CD4-positive, alpha-beta T cell treated with Interleukin-6 at 100 ng/mL for 8 hours (primary cell): Measurements from ENCODE around the gene SPG11.
"Not testable (repeated sequence)": the region's sequence is repeated elsewhere in the genome, so short reads cannot be mapped to it uniquely, and the experiment has no call there.

Experiments used
- DNase-seq: peaks from one replicate; pipeline ENCODE4 v3.0.0-alpha.2; 2020; ENCODE audit warnings: mixed read lengths, low spot score

The SPG11 gene

DNA sequence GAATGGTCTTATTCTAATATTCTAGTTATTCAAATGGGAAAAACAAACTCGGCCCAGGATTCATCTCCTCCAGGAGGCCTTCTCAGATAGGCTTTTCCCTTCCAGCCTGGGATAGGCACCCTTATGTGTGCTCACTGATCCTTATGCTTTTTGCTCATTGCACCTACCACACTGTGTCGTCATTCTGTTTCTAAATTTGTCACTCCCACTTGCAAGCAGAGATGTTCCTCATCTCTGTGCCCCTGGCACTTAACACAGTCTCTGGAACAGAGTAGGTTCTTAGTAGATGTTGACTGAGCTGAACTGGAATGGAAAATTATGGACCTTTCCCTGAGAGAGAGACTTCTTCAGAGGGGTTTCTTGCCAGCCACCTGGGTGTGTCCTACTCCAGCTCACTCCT is 18.7 kb upstream of the SPG11 start:
- no peak for DNase-seq

DNA sequence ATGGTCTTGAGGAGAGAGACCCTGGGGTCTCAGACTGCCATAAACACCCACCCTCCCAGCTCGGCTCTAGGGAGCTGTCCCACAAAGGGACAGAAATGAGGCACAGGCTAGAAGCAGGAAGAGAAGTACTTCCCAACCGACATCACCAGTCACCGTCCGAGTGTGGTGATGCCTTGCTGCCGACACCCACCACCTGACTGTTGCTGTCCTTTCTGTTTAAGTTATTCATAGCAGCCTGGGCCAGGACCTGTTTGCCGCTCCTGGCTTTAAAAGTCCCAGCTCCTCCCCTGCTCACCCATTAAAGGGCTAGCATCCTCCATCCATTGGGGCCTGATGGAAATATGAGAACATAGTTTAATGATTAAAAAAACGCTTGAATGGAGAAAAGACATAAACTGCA is 13.2 kb upstream of the SPG11 start:
- DNase-seq = peak; percentile 28

DNA sequence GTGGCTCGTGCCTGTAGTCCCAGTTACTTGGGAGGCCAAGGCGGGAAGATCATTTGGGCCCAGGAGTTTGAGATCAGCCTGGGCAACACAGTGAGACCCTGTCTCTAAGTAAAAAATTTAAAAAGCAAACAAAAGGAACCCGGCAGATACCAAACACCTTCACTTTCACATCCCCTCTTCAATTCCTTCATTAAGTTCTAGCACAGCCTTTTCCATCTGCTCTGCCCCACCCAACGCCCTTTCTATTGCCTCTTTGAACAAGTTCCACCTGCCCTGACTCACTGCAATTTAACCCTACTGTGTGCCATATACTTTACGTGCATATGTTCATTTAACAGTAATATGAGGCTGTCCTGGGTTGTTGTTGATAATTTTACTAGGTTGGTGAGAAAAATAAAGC is 12.4 kb upstream of the SPG11 start:
- no peak for DNase-seq

DNA sequence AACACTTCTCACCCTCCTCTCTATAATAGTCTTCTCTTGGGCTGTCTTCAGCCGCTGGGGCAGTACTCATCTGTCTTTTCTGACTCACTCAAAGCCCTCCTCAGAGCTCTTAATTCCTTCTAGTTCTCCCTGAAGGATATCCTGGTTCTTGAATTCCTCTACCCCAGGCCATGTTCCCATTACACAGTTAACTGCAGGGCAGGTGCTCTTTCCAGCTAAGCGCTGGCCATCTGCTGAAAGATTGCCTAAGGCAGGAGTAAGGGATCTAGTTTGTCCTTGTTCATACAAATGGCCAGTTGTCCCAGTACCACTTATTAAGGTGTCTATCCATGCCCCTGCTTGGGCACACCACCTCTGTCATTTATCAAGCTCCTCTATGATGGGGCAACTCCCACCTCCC is 10.2 kb upstream of the SPG11 start:
- DNase-seq = no peak

DNA sequence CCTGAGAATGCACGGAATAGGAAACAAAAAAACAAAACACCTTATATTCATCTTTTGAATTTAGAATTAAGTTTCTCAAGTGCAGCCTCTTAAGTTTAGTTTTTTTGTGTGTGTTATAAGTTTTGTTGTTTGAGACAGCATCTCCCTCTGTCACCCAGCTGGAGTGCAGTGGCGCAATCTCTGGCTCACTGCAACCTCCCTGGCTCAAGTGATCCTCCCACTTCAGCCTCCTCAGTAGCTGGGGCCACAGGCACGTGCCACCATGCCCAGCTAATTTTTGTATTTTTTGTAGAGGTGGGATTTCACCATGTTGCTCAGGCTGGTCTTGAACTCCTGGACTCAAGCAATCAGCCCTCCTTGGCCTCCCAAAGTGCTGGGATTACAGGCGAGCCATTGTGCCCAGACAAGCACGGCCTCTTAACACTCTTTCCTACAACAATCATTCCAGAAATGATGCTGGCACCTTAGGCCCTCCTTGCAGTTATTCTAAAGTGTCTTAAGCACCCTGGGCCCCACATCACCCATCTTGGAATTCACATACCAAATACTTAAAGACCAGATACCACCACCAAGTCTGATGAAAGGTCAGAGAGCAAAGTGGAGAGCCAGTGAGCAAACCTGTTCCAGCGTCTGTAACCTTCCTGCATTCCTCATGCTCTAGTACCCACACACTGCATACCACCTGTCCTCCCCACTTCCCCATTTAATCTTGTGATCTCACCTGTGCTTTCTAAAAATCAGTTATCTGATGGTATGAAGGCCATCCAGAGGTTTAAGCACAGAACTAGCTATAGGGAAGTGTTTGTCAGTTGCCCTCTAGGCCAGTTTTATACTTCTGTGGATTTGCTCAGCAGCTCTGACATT is 6.9 kb upstream of the SPG11 start:
- DNase-seq = no peak

DNA sequence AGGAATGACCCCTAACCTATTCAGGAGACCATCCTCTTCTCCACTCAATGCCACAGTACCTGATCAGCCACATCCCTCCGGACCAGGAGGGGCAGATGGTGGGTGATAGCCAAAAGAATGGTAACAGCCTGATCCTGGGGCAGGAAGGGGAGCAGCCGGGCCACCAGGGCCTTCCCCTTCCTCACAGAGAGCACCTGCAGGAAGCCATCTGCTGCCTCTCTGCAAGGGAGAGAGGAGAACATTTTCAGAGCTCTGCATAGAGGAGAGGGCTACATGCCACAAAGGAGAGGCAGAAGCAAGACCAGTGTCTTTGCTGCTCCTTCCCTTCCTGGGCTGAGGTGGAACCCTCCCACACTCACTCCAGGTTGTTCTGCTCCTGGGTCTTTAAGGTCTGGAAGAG is 5.5 kb upstream of the SPG11 start:
- DNase-seq = peak; percentile 38

DNA sequence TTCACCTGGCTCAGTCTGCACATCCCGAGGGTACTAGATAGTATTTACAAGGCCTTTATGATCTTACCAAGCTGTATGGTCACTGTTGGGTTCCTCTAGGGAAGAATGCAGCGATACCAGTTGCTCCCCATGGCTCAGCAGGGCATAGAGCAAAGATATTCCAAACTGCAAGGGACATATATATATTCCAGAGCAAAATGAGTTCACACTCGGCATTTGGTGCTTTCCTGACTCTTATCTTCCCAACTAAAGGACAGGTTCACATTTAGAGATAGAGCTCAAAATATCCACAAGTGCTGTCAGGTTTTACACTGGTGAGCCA is 3.5 kb upstream of the SPG11 start:
- no peak for DNase-seq

DNA sequence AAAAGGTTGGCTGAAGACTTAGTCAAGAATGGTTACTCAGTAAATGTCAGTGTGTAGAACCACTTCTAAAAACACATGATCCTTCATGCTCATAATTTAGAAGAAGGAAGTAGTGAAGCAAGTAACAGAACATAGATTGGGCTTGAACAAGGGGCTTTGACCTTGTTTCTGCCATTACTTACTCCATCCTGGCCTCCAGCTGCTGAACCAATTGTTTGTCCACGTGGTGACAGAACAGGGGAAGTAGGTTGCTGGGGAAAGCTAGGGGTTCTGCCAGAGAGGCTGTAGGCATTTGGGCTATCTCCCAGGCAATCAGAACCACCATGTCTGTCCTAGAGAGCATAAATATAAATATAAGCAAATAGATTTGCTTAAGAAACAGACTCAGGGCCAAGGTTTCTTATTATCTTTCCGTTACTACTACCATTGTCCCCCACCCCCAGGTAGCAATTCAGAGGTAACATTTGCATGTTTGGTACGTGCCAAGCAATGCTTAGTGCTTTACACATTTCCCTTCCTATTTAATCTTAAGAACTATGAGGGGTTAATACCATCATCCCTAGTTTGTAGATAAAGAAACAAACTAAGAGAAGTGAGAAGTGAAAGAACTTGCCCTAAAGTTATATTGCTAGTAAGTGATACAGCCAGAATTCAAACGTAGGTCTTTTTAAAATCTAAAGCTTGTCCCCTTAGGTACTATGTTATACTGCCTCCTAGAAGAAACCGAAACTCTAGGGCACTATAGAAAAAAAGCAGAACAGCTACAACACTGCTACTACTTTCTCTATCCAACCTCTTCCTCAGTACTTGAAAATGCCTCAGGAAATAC is 3.0 kb upstream of the SPG11 start:
- DNase-seq = no peak

DNA sequence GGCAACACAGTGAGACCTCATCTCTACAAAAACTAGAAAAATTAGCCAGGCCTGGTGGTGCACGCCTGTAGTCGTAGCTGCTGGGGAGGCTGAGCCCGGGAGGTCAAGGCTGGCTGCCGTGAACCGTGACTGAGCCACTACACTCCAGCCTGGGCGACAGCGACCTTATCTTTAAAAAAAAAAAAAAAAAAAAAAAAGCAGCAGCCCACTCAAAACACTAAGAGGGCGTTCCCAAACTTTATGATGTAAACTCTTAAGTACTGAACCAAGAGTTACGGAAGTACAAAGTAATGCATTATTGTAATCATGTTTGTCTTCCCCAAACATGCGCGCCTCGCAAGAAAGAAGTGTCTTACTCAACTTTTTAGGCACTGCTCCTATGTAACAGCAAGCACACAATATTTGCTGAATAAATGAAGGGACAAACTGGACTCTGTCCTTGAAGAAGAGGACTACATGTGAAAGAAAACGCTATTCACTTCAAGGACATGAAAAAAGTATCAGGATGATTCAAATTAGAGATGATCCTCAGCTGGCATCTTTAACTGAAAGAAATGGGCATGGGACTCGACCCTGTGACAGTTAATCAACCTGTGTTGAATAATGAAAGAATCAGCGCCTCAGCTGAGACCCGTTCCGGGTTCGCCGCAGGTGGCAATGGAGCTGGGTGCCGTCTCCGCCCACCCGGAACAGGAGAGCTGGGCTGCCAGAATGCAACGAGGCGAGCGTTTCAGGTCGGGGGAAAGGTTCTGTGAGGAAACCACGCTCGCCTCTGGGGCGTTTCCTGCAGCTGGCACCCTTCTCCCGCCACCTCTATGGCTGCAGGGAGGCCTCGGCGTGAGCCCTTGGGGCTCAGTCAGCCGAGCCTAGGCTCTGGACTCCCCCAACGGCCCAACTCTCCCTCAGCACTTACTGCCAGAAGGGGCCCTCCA is 718 bp downstream of the SPG11 start:
- DNase-seq = peak; percentile 85

DNA sequence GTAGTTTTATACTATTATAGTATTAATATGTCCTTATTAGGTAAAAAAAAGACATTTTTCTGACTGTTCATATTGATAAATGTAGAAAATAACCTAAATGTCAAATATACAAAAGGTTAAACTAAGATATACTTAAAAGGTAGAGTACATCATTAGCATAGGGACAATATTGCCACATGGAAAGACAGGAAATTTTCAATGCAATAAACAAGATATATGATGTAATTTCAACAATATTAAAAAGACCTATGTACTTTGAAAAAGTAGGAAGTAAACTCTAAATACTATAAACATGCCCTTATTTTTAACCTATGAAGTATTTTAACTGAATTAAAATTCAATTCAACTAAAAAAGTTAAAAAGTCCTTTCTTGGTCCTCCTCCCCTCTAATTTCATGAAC is 1.9 kb downstream of the SPG11 start:
- DNase-seq = no peak

DNA sequence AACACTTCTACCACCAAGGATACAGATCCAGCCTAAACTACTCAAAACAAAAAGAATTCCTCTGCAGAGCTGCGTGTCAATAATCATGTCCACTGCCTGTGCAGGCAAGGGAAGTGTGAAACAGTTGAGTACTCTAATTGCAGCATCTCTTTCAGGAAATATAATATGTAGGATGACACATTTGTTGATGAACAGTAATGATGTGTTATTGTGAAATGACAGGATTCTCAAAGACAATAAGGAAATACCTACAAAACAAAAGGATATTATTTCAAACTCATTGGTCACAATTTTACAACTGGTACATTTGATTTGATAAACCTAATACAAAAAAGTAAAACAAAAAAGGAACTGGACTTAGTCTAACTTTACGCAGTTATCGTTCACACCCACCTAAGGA is 4.4 kb downstream of the SPG11 start:
- no peak for DNase-seq

DNA sequence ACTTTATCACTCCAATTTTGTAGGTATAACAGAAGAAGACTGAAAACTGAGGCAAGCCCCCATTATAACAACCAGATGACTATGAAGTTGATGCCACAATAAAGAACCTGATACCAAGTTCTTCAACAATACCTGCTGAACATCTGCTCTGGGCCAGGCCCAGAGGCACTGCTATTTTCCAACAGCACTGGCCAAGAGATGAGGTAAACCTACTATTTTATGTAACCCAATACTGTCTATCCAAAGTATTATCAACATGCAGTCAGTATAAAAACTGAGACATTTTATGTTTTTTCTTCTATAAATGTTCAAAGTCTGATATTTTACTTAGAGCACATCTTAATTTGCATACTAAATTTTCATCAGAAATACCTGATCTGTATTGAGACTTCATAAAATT is 6.1 kb downstream of the SPG11 start:
- no peak for DNase-seq

DNA sequence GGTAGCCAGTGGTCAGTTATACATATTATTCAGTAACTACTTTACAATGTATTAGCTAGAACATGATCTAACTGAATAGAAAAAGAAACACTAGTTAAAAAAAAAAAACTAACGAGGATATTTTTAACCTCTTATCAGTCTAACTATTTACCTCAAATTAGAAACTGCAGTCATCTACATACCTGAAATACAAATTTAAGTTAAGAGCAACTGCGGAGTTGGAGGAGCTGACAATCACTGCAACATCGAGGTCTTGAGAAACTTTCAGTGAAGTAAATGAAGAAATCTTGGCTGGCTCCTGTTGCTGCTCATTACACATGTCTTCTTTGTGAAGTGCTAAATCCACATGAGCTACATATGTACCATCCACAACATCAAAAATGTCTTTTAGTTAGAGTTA is 6.5 kb downstream of the SPG11 start:
- DNase-seq = no peak

DNA sequence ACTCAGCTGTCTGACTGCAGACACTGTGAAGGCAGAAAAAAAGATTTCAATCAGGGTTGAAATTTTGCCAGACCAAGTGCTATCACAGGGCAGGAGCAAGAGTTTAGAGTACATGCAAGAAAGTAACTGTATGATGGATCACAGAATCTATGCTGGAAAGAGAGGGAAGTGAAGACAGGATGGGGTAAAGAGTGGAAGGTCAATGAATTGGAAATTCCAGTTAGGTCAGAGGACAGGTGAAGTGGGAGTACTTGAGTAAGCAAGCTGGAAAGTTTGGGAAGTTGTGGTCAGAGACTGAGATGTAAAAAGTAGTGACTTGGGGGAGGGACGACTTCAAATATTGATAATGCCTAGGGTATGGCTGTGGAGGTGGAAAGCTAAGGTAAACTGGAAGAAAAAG is 7.2 kb downstream of the SPG11 start:
- DNase-seq = no peak

DNA sequence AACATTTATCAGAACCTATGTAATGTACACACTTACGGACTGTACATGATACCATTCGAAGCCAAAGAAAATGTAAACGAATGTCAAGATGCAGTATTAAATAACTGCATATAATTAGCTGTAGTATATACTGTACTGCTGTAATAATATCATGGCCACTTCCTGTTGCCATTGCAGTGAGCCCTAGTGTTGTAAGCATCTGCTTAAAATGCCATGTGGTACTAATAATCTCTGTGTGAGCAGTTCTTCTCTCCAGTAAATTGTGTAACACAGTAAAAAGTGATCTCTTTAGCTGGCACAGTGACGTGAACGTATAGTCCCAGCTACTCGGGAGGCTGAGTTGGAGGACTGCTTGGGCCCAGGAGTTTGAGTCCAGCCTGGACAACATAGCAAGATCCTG is 8.6 kb downstream of the SPG11 start:
- no peak for DNase-seq

DNA sequence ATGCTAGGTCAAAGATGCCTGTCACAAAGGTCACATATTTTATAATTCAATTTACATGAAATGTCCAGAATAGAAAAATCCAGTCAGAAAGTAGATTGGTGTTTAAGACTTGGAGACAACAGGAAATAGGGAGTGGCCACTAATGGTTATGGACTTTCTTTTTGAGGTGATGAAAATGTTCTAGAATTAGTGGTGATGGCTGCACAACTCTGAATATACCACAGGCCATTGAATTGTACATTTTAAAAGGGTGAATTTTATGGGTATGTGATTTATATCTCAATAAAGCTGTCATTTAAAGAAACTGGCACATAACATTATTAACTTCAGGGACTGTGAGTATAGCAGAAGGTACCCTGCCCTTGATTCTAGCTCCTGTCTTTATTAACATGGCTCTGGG is 15.8 kb downstream of the SPG11 start:
- DNase-seq = no peak

DNA sequence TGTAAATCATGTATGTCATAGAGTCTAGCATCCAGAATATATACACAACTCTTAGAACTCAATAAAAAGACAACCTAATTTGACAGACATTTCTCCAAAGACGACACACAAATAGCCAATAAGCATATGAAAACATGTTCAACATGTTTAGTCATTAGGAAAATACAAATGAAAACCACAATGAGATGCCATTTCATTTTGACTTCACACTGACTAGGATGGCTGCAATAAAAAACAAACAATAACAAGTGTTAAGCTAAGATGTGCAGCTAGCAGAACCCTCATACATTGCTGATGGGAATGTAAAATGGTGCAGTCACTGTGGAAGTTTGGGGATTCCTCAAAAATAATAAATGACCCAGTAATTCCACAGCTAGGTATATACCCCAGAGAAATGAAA is 16.4 kb downstream of the SPG11 start:
- DNase-seq = no peak

DNA sequence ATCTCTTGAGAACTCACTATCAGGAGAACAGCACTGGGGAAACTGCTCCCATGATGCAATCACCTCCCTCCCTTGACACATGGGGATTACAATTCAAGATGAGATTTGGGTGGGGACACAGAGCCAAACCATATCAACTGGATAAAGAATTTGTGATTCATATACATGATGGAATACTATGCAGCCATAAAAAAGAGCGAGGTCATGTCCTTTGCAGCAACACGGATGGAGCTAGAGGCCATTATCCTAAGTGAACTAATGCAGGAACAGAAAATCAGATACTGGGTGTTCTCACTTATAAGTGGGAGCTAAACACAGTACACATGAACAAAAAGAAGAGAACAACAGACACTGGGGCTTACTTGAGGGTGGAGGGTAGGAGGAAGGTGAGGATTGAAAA is 17.0 kb downstream of the SPG11 start:
- no peak for DNase-seq

DNA sequence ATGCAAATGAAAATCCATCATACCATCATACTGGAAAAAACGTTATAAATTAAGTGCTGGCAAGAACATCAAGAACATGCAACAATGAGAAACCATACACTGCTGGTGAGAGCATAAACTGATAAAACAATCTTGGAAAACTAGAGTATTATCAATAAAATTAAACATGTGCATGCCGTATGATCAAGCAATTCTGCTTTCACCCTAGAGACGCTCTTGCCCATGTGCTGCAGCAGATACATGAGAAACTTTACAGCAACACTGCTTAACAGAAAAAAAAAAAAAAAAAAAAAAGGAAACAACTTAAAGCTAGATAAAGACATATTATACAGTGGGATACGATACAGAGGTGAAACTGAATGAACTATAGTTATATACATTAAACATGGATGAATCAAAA is 21.8 kb downstream of the SPG11 start:
- no peak for DNase-seq

DNA sequence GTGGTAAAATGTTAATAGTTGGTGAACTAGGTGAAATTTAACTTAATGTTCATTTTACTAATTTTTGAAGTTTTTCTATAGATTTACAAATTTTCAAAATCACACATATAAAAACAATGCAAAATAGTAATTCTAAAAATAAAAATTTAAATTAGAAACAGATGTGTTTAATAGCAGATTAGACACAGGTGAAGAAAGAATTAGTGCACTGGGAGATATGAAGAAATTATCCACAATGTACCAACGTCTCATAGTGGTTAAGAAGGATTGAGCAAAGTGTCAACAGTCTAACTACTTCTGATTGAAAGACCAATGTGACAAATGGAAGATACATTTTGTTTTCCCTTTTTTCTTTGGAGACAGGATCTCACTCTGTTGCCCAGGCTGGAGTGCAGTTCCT is 26.5 kb downstream of the SPG11 start:
- no peak for DNase-seq

DNA sequence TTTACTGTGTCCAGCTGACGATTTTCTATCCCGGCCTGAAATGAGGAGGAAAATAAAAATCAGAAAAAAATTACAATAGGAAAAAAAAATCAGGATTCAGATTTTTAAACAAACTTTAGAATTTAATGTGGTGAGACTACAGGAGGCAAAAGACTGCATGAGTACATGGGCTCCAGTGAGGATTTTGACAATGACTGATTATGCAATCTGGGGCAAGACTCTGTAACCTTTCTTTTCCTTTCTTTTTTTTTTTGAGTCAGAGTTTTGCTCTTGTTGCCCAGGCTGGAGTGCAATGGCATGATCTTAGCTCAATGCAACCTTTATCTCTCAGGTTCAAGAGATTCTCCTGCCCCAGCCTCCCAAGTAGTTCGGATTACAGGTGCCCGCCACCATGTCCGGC is 29.9 kb downstream of the SPG11 start:
- no peak for DNase-seq

DNA sequence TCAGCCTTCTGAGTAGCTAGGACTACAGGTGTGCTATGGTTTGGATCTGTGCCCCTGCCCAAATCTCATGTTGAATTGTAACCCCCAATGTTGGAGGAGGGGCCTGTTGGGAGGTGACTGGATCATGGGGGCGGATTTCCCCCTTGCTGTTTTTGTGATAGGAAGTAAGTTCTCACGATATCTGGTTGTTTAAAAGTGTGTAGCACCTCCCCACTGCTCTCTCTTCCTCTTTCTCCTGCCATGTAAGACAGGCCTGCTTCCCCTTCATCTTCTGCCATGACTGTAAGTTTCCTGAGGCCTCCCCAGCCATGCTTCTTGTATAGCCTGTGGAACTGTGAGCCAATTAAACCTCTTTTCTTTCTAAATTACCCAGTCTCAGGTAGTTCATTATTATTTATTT is 38.2 kb downstream of the SPG11 start:
- not testable (repeated sequence) for DNase-seq

DNA sequence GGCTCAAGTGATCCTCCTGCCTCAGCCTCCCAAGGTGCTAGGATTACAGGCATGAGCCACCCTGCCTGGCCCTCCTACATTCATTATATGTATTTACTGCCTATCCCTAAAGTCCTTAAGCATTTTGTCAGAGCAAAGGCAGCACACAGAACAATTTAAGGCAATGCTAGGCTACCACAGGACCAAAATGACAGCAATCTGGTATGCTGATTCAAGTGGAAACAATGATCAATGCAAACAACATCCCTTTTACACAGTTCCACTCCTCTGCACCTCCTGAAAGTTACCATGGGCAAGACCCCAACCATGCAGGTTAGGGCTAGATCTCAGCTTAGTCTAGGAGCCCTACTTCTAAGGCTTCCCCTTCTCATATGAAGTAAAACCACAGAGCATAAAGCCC is 40.3 kb downstream of the SPG11 start:
- DNase-seq = no peak
